H1 (cell line): Measurements from ENCODE around the gene ADTRP. TPM values are rescaled to one million over a fixed set of nuclear protein-coding genes. Genes with fewer than 3 reads are reported as not detected.

Experiments
- CTCF ChIA-PET: fragments of 300-600 bp; sonication (Branson Sonifier 250); formaldehyde crosslinking; loops from one replicate; lab custom pipeline; 2021; ENCODE audit not compliant: partially characterized antibody; lab: Charles Lee
- POLR2A ChIA-PET: fragments of 300-600 bp; sonication (Branson Sonifier 250); formaldehyde crosslinking; loops from one replicate; lab custom pipeline; 2021; ENCODE audit warnings: inconsistent platforms; ENCODE audit not compliant: partially characterized antibody; lab: Charles Lee
- DNase-seq, 2 experiments: peaks; one replicate each; pipeline versions ENCODE4 v3.0.0 to v3.0.0-alpha.2; 2010 to 2022; ENCODE audit warnings: low spot score in 2 of 2, low read depth in 1 of 2, mixed read lengths in 1 of 2
- FAIRE-seq: peaks from 2 replicates; lab custom pipeline; 2011; peaks lifted over from hg19 to GRCh38; lab: Jason Lieb, UNC
- H2AFZ ChIP-seq: 2 replicates; pipeline ENCODE4 v1.8.1; 2012; ENCODE audit warnings: low read length, inconsistent platforms
- H2AK5ac ChIP-seq: 2 replicates; pipeline ENCODE4 v1.6.1; 2013; ENCODE audit warnings: low read depth, low read length
- H2BK120ac ChIP-seq: replicated peaks from 2 replicates; pipeline ENCODE3; 2013; ENCODE audit warnings: low read depth, low read length, inconsistent platforms
- H2BK12ac ChIP-seq: 2 replicates; pipeline ENCODE4 v1.6.1; 2013; ENCODE audit warnings: low read depth, low read length
- H2BK15ac ChIP-seq: 2 replicates; pipeline ENCODE4 v1.6.1; 2013; ENCODE audit warnings: low read length
- H2BK20ac ChIP-seq: 2 replicates; pipeline ENCODE4 v1.6.1; 2013; ENCODE audit warnings: low read length
- H2BK5ac ChIP-seq: 2 replicates; pipeline ENCODE4 v1.6.1; 2013; ENCODE audit warnings: low read depth, low read length
- H3K14ac ChIP-seq: 2 replicates; pipeline ENCODE4 v1.6.1; 2013; ENCODE audit warnings: inconsistent platforms; ENCODE audit not compliant: insufficient read length
- H3K18ac ChIP-seq: 2 replicates; pipeline ENCODE4 v1.6.1; 2013; ENCODE audit warnings: low read length; ENCODE audit errors: extremely low read depth
- H3K23ac ChIP-seq: 2 replicates; pipeline ENCODE4 v1.6.1; 2013; ENCODE audit warnings: inconsistent platforms; ENCODE audit not compliant: insufficient read length
- H3K23me2 ChIP-seq: 2 replicates; pipeline ENCODE4 v1.6.1; 2013; ENCODE audit warnings: low read depth, low read length
- H3K27ac ChIP-seq: 2 replicates; pipeline ENCODE4 v1.6.1; 2011; ENCODE audit warnings: low read depth, low read length, inconsistent platforms
- H3K27me3 ChIP-seq, 4 experiments: replicated peaks in 1 of 4; 1 replicate in 1 of 4; 2 replicates in 3 of 4; pipeline versions ENCODE4 v1.6.1 to v1.8.1; 2011 to 2013; ENCODE audit warnings: low read length in 3 of 4, mild to moderate bottlenecking in 3 of 4, inconsistent platforms in 2 of 4, mixed read lengths in 2 of 4, moderate library complexity in 1 of 4; ENCODE audit not compliant: control insufficient read depth in 3 of 4, insufficient read depth in 3 of 4; ENCODE audit errors: extremely low read depth in 1 of 4
- H3K36me3 ChIP-seq, 4 experiments: 2 replicates each; pipeline versions ENCODE4 v1.6.1 to v1.8.1; 2011 to 2013; ENCODE audit warnings: mild to moderate bottlenecking in 4 of 4, low read length in 3 of 4, moderate library complexity in 2 of 4, control low read depth in 1 of 4, inconsistent platforms in 1 of 4; ENCODE audit not compliant: insufficient read depth in 4 of 4, control insufficient read depth in 2 of 4
- H3K4ac ChIP-seq: replicated peaks from 2 replicates; pipeline ENCODE3; 2013; ENCODE audit warnings: low read length, low read depth, mixed read lengths, inconsistent platforms; ENCODE audit not compliant: insufficient read length
- H3K4me1 ChIP-seq, 4 experiments: replicated peaks in 1 of 4; 1 replicate in 1 of 4; 2 replicates in 3 of 4; pipeline versions ENCODE4 v1.6.1 to v1.8.1; 2011 to 2013; ENCODE audit warnings: low read length in 3 of 4, inconsistent platforms in 2 of 4, mixed read lengths in 1 of 4; ENCODE audit not compliant: insufficient read depth in 4 of 4, control insufficient read depth in 3 of 4
- H3K4me2 ChIP-seq, 2 experiments: 2 replicates each; pipeline versions ENCODE4 v1.6.1 to v1.8.1; 2011 to 2013; ENCODE audit warnings: low read depth in 2 of 2, low read length in 2 of 2, control low read depth in 1 of 2, inconsistent platforms in 1 of 2, mild to moderate bottlenecking in 1 of 2; ENCODE audit not compliant: insufficient read depth in 1 of 2
- H3K4me3 ChIP-seq, 4 experiments: fragments of 200-600, 300-600 bp in 1 of 4; sonication (generic), shearing (Covaris generic), sonication (Bioruptor Twin) in 1 of 4; 2 replicates each; pipeline versions ENCODE4 v1.5.1 to v1.8.1; 2011 to 2016; ENCODE audit warnings: low read length in 4 of 4, low read depth in 3 of 4, control low read depth in 2 of 4, inconsistent platforms in 2 of 4, mild to moderate bottlenecking in 2 of 4, mixed read lengths in 1 of 4, moderate library complexity in 1 of 4; ENCODE audit not compliant: insufficient read depth in 2 of 4; ENCODE audit errors: extremely low read depth in 1 of 4
- H3K56ac ChIP-seq: replicated peaks from 2 replicates; pipeline ENCODE3; 2013; ENCODE audit warnings: low read depth, mild to moderate bottlenecking, mixed read lengths, low read length, inconsistent platforms; ENCODE audit not compliant: insufficient read length
- H3K79me1 ChIP-seq: 2 replicates; pipeline ENCODE4 v1.6.1; 2013; ENCODE audit warnings: low read depth, low read length, control low read depth
- H3K79me2 ChIP-seq, 2 experiments: 2 replicates each; pipeline versions ENCODE4 v1.6.1 to v1.8.1; 2012 to 2013; ENCODE audit warnings: low read length in 2 of 2, mild to moderate bottlenecking in 2 of 2, inconsistent platforms in 1 of 2; ENCODE audit not compliant: insufficient read depth in 2 of 2, control insufficient read depth in 1 of 2
- H3K9ac ChIP-seq, 4 experiments: replicated peaks in 1 of 4; 1 replicate in 1 of 4; 2 replicates in 3 of 4; pipeline versions ENCODE4 v1.6.1 to v1.8.1; 2011 to 2013; ENCODE audit warnings: low read depth in 3 of 4, low read length in 3 of 4, control low read depth in 2 of 4, mild to moderate bottlenecking in 2 of 4, moderate library complexity in 2 of 4, inconsistent platforms in 1 of 4; ENCODE audit errors: extremely low read depth in 1 of 4
- H3K9me3 ChIP-seq, 2 experiments: 2 replicates each; pipeline versions ENCODE4 v1.6.1 to v1.8.1; 2012 to 2013; ENCODE audit warnings: mild to moderate bottlenecking in 2 of 2, moderate library complexity in 2 of 2, control low read depth in 1 of 2, inconsistent platforms in 1 of 2, low read depth in 1 of 2, low read length in 1 of 2, mixed read lengths in 1 of 2; ENCODE audit not compliant: insufficient read depth in 2 of 2
- H4K20me1 ChIP-seq, 2 experiments: replicated peaks in 1 of 2; 2 replicates each; pipeline versions ENCODE3 to v1.8.1; 2011 to 2013; ENCODE audit warnings: inconsistent platforms in 2 of 2, low read length in 2 of 2, mild to moderate bottlenecking in 1 of 2; ENCODE audit not compliant: insufficient read depth in 2 of 2, control insufficient read depth in 1 of 2
- H4K5ac ChIP-seq: 2 replicates; pipeline ENCODE4 v1.6.1; 2013; ENCODE audit warnings: low read length, low read depth, mixed read lengths, inconsistent platforms; ENCODE audit not compliant: insufficient read length
- H4K8ac ChIP-seq: 2 replicates; pipeline ENCODE4 v1.8.0; 2013; ENCODE audit warnings: mild to moderate bottlenecking, moderate library complexity, low read length, inconsistent platforms; ENCODE audit not compliant: insufficient read depth; ENCODE audit errors: extremely low read depth
- H4K91ac ChIP-seq: replicated peaks from 2 replicates; pipeline ENCODE3; 2013; ENCODE audit warnings: low read length, mixed read lengths, inconsistent platforms; ENCODE audit not compliant: insufficient read length
- CTCF ChIP-seq, 3 experiments: IDR thresholded peaks; 1 replicate in 2 of 3; 2 replicates in 1 of 3; pipeline versions ENCODE4 v1.5.1 to v1.6.1; 2011; ENCODE audit warnings: low read length in 3 of 3, mild to moderate bottlenecking in 3 of 3, inconsistent platforms in 2 of 3, low read depth in 1 of 3, moderate library complexity in 1 of 3; ENCODE audit not compliant: insufficient read depth in 1 of 3; ENCODE audit errors: control extremely low read depth in 1 of 3
- GTF2F1 ChIP-seq: IDR thresholded peaks from 2 replicates; pipeline ENCODE4 v1.6.1; 2012; ENCODE audit warnings: low read depth, low read length, improper control_type of control experiment, borderline replicate concordance
- MAFK ChIP-seq: IDR thresholded peaks from 2 replicates; pipeline ENCODE4 v1.6.1; 2012; ENCODE audit warnings: low read depth, mild to moderate bottlenecking, improper control_type of control experiment, low read length
- SUZ12 ChIP-seq: fragments of 200-600 bp; sonication (generic); IDR thresholded peaks from 2 replicates; pipeline ENCODE4 v1.6.1; 2012; ENCODE audit warnings: mild to moderate bottlenecking, inconsistent platforms, low read length, moderate library complexity, mixed read lengths
- WGBS, 2 experiments: shearing (Covaris generic) in 1 of 2; methylation state at CpG; one replicate each; pipeline versions ENCODE4 v1.1.6 to v1.1.7; 2013 to 2015; ENCODE audit warnings: low lambda C conversion rate in 2 of 2, mixed read lengths in 2 of 2, inconsistent platforms in 1 of 2, low coverage in 1 of 2, missing lambda C conversion rate in 1 of 2; ENCODE audit not compliant: insufficient replicate concordance in 2 of 2, insufficient coverage in 1 of 2, insufficient read length in 1 of 2; ENCODE audit errors: extremely low coverage in 1 of 2, missing lambda C conversion rate in 1 of 2; 5-methylcytosine and 5-hydroxymethylcytosine counted together
- polyA plus RNA-seq, 7 experiments: library from polyadenylated mRNA; depleted of rRNA in 3 of 7; stranded (reverse) in 5 of 7; unstranded in 2 of 7; fragments of >200 nt in 5 of 7; fragments of 200-250 nt in 2 of 7; gene quantifications; 1 replicate in 5 of 7; 2 replicates in 1 of 7; 4 replicates in 1 of 7; pipeline versions ENCODE4 v1.2.1 to v1.2.3, GENCODE V29; 2011 to 2013; ENCODE audit warnings: missing spikeins in 2 of 7, mixed read lengths in 2 of 7
- total RNA-seq: library from RNA; stranded (reverse); fragmentation: NEBNext Ultra II Directional; extraction: Animal tissue kit (Norgen Biotek cat#: 25700); gene quantifications from 2 replicates; pipeline ENCODE4 v1.2.1, GENCODE V29; 2021
- TF ChIP-seq, protein P1 (sequence below): IDR thresholded peaks from 2 replicates; pipeline ENCODE4 v1.6.1; 2011; ENCODE audit warnings: low read depth, mild to moderate bottlenecking, low read length; ENCODE audit not compliant: insufficient read depth

Gene ADTRP
- total and polyA plus RNA-seq, 2 of the 8 experiments (the other 6 are each of a cell fraction or from before 2014, with no cell fraction given) = 0.08 to 0.45 TPM

- no peaks in the 10 kb centered on the region for H3K23me2 ChIP-seq
- H3K9ac ChIP-seq = no peak overlapping the region
- H3K79me1 ChIP-seq = no peaks in the 10 kb centered on the region
- DNase-seq (no peak), FAIRE-seq (no peak)
- POLR2A ChIA-PET = no interaction called here
- 83% methylated on average over 6 of the region's 6 CpGs; no CpG with 5 or more reads in 1 of the 2 experiments for WGBS, 2 experiments
- H3K36me3 ChIP-seq = no peaks in the 10 kb centered on the region
- no peaks in the 10 kb centered on the region for H3K9me3 ChIP-seq
- no peak overlapping the region for H3K4ac ChIP-seq
- H3K27ac ChIP-seq = no peak overlapping the region
- H3K56ac ChIP-seq = no peak overlapping the region
- no peak overlapping the region for H4K5ac ChIP-seq
- no peak overlapping the region for H4K91ac ChIP-seq
- H2BK15ac ChIP-seq = no peak overlapping the region
- no peak overlapping the region for H2BK120ac ChIP-seq
- H2BK20ac ChIP-seq = no peak overlapping the region
- H3K14ac ChIP-seq = no peak overlapping the region
- H3K27me3 ChIP-seq = no peaks in the 10 kb centered on the region
- TF ChIP-seq, protein P1, sequence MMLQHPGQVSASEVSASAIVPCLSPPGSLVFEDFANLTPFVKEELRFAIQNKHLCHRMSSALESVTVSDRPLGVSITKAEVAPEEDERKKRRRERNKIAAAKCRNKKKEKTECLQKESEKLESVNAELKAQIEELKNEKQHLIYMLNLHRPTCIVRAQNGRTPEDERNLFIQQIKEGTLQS = no peak
- TF ChIP-seq SUZ12 (no peak), CTCF (IDR thresholded peaks at IDR 0.05; ENCODE audit: control extremely low read depth in 1 of 3, insufficient read depth in 1 of 3, low read depth in 1 of 3, low read length in 3 of 3) (no peak), MAFK (no peak), GTF2F1 (no peak)
- no peaks in the 10 kb centered on the region for H3K4me1 ChIP-seq
- no peak overlapping the region for H2AFZ ChIP-seq
- CTCF ChIA-PET = interaction anchor here (1.2 kb wide), 2 partner anchors 8 to 82 kb away, joined by 3 read pairs; no protein-coding TSS in a partner anchor
- no peaks in the 10 kb centered on the region for H3K79me2 ChIP-seq
- no peak overlapping the region for H2BK5ac ChIP-seq
- H3K4me2 ChIP-seq = no peak overlapping the region
- no peak overlapping the region for H3K18ac ChIP-seq
- no peaks in the 10 kb centered on the region for H4K20me1 ChIP-seq
- no peak overlapping the region for H3K23ac ChIP-seq
- no peak overlapping the region for H3K4me3 ChIP-seq
- no peak overlapping the region for H4K8ac ChIP-seq
- no peak overlapping the region for H2BK12ac ChIP-seq
- no peak overlapping the region for H2AK5ac ChIP-seq
Observed at GRCh38 chr6:11783524-11784064, 5.0 kb upstream of the ADTRP start.
